Measurements from ENCODE around the gene VTN. TPM values are rescaled to one million over a fixed set of nuclear protein-coding genes. Genes with fewer than 3 reads are reported as not detected.
A peak's percentile ranks its signal among the peaks of the same experiment; 100 is the strongest.

VTN gene, protein sequence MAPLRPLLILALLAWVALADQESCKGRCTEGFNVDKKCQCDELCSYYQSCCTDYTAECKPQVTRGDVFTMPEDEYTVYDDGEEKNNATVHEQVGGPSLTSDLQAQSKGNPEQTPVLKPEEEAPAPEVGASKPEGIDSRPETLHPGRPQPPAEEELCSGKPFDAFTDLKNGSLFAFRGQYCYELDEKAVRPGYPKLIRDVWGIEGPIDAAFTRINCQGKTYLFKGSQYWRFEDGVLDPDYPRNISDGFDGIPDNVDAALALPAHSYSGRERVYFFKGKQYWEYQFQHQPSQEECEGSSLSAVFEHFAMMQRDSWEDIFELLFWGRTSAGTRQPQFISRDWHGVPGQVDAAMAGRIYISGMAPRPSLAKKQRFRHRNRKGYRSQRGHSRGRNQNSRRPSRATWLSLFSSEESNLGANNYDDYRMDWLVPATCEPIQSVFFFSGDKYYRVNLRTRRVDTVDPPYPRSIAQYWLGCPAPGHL
- total RNA-seq, result not detected

DNA sequence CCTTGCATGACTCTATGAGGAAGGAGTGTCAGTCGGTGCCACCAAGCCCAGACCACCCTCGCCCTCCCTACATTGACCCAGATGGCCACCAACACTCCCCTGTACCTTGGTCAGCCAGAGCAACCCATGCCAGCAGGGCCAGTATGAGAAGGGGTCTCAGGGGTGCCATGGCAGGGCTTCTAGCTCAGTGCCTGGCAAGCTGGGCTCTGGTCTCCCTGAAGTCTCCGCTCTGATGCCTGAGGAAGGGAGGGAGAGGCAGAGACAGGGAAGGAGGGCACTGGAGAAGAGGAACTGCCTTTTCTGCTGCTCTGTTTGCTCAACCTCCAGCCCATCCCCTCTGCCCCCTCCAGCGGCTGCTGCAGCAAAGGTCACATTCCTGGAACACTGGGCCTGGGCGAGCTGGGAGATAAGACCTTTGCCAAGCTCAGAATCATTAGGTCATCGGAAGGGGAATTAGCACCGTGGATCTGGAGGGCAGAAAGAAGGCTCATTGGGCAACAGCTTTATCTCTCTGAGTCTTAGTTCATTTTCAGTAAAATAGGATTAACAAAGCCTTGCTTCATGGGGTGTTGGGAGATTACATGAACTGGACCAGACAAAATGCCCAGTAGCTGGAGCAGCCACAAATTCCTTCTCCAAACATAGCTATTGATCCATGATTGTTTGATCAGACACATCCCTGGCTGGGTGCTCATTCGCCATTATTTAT is at the start of gene VTN:
VTN (minus strand) TSS at position 273 of the 709 bp plus-strand sequence; CDS start at position 169, 104 bp downstream.
- no peak for DNase-seq (ENCODE audit: low read depth in 2 of 3, low spot score in 2 of 3)

DNA sequence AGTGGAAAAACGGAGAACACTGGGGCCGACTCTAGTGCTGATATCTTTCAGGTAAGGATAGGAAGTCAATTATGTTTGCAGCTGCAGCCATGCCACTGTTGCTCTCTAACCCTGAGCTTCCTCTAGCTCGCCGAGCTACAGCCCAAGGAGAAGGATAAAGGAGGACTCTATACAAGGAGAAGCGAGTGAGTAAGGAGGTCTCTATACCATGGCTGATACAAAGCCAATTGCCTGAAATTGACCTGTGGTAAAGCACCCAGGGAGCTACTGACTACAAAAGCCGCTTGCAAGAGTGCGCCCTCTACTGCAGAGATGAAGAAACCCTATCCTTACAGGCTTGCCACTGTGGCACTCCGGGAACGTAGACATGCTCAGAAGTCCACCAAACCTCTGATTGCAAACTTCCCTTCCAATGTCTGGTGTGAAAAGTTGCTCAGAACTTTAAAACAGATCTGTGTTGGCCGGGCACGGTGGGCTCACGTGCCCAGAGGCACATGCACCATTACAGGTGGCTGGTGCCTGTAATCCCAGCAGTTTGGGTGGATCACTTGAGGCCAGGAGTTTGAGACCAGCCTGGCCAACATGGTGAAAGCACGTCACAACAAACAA is 46.7 kb upstream of the VTN start:
- DNase-seq (ENCODE audit: low read depth in 2 of 3, low spot score in 2 of 3), result peak; percentile 19 to 73 (median 53)

DNA sequence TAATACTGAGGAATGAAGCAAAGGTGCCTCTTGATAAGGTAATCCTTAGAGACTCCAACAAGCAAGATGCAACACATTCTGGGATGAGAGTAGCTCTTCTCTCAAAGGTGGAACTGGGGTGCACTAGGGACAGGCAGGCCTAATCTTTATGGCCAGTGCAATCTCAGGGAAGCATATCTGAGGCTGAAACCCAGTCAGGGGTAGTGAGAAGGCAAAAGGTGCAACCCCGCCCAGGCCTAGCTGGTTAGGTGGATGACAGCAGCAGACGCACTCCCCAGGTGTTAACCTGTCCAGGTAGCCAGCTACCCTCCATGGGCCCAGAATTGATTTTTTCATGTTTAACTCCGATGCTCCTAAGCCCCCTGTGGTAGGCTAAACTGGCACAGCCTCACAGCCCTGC is 45.8 kb upstream of the VTN start:
- DNase-seq (ENCODE audit: low read depth in 2 of 3, low spot score in 2 of 3), result no peak

DNA sequence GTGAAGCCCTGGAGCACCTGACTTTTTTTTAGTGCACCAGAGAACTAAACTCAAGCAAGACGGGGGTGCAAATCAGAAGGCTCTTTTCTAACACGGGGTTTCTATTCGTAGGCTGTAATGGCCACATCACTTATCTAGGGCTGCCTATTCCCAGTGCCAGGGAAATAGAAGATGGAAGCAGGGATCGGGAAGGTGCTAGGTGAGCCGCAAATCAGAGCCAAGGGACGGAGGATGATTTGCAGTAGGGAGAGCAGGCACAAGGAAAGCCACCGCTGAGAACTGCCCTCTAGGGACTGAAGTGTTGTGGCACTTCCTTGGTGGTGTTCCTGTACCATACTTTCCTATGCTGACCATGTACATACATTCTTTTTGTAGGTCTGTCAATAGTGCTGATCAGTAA is 43.7 kb upstream of the VTN start:
- no peak for DNase-seq (ENCODE audit: low read depth in 2 of 3, low spot score in 2 of 3)

DNA sequence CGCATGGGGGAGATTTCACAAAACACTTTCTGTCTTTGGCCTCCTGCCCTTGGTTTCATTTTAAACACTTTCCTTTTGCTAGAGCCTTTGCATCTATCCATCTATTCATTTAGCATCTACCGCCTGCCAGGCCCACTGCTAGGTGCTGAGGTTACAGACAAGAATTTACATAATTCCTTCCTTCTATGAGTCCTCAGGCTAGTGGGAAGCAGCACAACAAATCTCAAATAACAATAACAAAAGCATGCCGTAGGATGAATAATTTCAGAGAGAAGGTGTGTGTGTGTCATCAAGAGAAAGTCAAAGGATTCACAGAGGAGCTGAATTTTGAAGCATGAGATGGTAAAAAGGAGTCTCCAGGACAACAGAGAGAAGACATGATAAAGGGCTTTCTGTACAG is 42.0 kb upstream of the VTN start:
- no peak for DNase-seq (ENCODE audit: low read depth in 2 of 3, low spot score in 2 of 3)

DNA sequence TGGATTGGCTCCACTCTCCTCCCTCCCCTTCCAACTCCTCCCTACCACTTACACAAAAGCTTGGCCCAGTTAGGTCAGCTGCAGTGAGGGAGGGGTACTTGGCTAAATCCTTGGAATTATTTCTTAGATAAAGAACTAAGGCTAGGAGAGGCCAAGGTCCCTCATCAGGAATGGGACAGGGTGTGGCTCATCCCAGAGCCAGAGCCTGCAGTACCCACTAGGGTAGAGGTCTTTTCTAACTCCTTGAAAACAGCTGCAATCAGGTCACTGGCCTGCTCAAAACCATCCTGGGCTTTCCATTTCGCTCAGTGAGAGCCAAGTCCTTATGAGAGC is 37.8 kb upstream of the VTN start:
- no peak for DNase-seq (ENCODE audit: low read depth in 2 of 3, low spot score in 2 of 3)

DNA sequence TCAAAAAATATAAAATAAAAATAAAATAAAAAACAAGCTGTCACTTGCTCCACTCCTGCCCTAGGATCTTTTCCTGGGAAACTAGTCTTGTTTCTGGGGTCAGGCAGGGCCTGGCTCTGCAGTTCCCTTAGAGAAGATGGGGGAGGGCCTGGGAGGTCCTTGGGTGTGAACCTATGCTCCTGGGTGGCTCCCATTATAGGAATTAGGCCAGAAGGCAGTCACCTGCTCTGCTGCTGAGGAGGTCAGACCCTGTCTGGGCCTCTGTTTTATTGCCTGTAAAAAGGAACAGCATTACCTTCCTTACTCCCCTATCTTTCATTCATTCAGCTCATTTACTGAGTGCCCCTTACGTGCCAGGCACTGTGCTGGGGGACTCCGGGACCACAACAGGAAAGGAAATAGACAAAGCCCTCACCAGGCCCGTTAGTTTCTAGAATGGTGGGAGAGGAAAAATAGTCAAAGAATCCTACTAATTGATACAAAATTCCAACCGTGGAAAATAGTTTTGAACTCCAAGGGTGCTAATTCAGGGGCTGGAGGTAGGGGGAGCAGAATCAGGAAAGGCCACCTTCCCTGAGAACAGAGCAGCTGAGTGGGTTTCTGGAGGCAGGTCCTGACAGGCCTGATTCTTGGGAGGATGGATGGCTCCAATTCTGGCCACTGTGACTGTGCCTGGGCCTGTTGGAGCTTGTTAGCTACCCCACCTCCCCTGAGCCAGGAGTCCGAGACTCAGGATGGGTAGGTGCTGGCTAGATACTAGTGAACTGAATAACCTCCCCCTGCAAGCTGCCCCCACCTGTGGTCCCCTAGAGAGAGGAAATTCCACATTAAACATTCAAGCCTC is 37.2 kb upstream of the VTN start:
- no peak for DNase-seq (ENCODE audit: low read depth in 2 of 3, low spot score in 2 of 3)

DNA sequence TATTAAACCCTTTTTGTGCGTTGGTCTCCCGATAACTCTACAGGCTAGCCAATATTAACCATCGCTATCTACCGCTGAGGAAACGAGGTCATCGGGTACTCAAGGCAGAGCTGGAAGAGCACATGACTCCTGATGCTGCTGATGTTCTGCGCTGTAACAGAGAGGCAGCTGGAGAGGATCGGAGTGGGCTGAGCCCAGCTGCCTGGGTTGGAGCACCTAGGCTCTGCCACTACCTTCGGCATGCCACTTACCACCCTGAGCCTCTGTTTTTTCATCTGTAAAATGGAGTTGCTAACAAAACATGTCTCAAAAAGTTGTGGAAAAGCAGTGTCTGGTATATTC is 36.3 kb upstream of the VTN start:
- peak in 1 of 3 donors; percentile 21 for DNase-seq (ENCODE audit: low read depth in 2 of 3, low spot score in 2 of 3)

DNA sequence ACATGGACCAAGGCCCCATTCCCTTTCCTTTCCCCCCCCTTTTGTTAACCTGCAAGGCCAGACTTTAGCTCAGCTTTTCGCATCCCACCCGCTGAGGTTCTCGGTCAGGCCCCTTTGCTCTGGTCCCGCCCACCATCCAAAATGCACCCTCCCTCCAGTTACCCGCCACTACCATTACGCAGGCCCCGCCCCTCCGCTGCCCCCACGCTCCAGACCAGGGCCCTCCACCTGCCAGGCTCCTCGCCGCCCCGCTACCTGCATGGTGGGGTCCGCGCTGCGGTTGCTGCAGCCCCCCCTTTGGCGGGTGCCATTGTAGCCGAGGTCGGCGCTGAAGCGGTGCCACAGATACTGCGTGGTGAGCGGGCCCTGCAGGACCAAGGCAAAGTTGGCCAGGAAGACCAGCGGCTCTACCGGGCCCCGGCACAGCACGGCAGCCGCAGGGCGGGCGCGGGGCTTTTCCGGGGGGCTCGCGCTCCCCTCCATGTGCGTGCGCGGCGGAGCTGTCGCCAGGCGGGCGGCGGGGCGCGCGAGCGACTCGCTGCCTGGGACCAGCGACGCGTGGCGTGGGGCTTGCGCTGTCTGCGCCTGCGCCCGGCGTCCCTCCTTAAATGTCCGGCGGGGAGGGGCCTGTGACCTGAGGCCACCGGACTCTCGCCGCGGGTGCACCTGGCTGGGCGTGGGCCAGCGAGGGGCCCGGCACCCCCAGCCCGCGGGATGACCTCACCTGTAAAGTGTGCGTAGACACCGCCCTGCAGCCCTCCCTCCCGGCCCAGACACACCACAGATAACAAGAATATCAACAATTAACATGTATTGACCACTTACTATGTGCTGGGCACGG is 35.7 kb upstream of the VTN start, which contains the start of gene SLC46A1:
SLC46A1 (minus strand) TSS at position 581 of the 841 bp plus-strand sequence; CDS start at position 483, 98 bp downstream.
- peak in 1 of 3 donors; percentile 38 for DNase-seq (ENCODE audit: low read depth in 2 of 3, low spot score in 2 of 3)

DNA sequence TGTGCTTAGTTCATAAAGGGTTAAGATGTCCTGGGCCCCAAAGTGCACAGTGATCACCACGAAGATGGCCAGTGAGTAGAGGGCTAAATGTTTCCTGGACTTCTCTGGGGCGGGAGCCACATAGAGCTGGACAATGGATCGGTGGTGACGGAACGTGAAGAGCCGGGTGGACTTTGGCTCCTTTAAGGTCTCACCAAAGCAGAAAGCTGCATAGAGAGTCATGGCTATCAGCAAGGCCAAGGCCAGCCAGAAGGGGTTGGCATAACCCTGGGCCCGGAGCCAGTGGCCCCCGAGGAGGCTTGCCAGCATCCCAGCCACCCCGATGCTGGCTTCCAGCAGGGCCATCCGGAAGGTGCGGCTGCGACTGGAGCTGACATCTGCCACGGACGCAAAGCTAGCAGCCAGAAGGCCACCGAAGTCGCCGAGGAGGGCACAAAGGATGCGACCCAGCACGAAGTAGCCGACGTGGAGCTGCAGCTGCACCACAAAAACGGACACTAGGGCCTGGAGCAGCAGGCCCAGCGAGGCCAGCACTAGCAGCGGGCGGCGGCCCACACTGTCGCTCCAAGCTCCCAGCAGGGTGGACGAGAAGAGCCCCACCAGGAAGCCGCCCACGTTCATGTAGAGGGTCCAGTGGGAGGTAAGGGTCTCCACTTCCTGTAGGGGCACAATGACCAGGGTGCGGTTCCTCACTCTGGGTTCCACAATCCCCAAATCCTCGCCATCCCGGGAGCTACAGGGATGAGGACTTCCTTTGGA is 34.9 kb upstream of the VTN start:
- no peak for DNase-seq (ENCODE audit: low read depth in 2 of 3, low spot score in 2 of 3)

DNA sequence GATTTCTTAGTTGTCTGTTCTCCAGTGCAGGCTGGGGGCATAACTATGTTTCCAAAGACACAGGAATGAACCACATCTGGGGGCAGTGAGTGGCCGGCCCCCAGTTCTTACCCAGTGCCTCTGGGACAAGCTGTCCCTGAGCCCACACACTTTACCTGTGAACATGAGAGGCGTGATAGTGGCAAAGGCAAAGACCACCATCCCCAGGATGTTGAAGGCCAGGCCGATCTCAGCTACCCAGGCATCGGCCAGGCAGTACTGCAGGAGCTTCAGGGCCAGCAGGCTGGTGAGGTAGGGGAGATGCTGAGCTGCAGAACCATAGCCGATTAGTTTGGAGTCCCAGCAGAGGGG is 34.3 kb upstream of the VTN start:
- no peak for DNase-seq (ENCODE audit: low read depth in 2 of 3, low spot score in 2 of 3)

DNA sequence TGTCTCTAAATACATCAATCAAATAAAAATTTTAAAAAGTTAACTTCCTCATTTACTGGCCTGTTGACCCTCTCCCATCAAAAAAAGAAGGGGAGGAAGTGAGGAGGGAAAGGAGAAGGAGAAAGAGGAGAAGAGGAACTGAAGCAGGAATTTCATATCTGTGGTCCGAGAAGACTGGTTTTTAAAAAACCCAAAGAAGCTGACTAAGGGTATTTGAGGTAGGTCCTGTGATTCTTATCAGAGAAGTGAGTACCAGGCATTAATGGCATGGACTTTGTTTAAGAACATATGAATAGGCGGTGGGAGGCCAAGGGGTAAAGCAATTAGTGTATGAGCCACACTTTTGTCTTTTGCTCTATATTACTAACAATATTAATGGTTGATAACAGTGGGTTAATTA is 33.9 kb upstream of the VTN start:
- DNase-seq (ENCODE audit: low read depth in 2 of 3, low spot score in 2 of 3), result no peak

DNA sequence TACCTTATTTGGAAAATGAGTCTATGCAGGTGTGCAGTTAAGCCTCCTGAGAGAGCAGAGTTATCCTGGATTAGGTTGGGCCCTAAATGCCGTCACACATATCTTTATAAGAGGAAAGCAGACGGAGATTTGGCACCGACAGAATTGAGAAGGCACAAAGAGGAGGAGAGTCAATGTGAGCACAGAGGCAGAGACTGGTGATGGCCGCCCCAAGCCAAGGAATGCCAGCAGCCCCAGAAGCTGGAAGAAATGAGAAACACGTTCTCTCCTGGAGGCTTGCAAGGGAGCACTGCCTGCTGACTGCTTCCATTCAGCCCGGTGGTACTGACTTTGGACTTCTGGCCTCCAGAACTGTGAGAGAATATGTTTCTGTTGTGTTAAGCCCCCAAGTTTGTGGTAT is 32.7 kb upstream of the VTN start:
- DNase-seq (ENCODE audit: low read depth in 2 of 3, low spot score in 2 of 3), result no peak

DNA sequence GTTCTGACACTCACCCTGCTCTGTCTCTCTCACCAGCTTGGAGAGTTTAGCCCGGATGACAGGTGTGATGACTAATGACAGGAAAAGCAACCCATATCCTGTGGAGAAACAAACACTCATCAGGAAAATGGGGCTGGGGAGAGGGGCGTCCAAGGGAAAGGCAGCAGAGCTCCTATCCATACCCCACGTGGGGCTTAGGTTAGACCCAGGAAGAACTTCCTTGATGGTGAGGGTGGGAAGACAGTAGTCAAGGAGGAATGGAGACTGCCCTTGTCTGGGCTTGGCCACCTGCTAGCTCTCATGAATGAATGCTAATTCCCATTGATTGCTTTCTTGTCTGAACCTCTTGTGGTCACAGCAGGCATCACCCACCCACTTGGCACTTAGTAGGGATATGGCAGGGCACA is 32.1 kb upstream of the VTN start:
- no peak for DNase-seq (ENCODE audit: low read depth in 2 of 3, low spot score in 2 of 3)

DNA sequence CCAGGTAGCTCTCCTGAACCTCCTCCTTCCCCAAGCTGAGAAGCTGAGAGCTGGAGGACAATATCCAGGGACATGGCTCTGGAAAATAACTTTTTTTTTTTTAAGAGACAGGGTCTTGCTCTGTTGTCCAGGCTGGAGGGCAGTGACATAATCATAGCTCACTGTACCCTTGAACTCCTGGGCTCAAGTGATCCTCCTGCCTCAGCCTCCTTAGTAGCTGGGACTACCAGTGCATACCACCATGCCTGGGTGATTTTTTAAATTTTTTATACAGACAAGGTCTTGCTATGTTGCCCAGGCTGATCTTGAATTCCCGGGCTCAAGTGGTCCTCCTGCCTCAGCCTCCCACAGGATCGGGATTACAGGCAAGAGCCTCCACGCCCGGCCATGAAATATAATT is 29.7 kb upstream of the VTN start:
- DNase-seq (ENCODE audit: low read depth in 2 of 3, low spot score in 2 of 3), result no peak

DNA sequence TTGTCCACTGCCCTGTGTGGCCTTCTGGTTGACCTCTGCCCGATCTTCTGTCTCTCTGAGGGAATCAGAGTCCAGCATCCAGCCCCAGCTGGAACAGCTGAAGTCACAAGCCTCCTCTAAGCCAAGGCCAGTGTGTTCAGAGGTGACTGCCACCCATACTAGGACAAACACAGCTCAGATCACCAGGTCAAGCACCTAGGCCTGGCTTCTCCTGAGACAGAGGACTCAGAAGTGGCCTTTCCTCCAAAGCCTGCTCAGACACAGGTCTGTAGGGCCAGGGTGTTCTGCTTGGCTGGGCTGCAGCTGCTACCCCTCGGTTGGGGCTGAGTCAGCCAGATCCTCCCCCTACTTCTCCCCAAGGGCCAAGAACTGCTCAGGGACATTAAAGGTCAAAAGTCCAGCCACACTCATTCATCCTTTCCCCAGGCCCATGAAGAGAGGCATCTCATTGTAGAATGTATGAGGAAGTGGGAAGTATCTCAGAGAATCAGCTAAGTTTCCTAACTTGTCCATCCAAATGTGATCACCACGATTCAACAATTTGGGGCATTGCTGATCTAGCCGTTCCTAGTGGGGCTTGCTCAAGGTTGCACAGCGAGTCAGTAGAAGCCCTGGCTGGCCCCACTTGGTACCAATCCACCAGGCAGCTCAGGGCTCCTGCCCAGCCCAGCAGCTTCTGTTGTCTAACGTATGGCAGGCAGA is 28.3 kb upstream of the VTN start:
- no peak for DNase-seq (ENCODE audit: low read depth in 2 of 3, low spot score in 2 of 3)

DNA sequence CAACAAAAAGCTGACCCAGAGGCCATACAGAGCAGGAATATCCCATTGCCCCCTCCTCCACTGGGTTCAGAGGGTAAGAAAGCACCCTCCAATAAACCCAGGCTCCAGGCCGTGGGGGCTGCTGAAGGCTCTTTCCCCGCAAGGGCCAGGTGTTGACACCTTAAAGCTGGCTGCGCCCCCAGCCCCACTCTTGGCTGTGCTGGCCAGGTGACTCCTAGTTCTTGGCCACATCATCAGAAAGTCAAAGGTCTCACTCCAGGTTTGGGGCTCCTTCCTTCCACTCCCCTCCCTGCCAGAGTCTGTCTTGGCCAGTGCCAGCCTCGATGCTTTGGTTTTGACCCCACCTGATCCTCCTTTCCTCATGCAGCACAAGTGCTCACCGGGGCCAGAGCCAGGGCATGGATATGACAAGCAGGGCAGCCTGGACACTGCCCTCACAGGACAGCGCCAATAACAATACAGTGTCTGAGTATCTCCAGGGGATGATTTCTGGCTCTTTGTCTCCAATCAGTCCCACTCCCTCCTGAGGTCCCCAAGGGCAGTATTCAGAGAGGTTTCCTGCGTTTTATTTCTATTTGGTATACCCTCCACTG is 27.7 kb upstream of the VTN start:
- DNase-seq (ENCODE audit: low read depth in 2 of 3, low spot score in 2 of 3), result no peak

DNA sequence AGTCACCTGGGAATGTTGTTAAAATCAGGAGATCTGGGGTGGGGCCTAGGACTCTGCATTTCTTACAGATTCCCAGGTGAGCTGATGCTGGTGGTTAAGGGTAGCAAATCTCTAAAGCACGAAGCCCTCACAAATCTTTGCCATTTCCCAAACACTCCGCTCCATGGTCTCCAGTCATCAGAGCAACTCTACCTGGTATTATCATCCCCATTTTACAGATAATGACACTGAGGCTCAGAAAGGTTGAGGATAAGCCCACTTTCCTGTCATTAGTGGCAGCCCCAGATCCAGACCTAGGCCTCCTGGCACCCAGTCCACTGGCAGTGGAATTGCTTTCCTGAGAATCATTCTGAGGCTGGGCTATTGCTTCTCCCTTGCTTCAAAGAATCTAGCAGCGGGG is 27.2 kb upstream of the VTN start:
- DNase-seq (ENCODE audit: low read depth in 2 of 3, low spot score in 2 of 3), result no peak
